Activated T-helper 1 cell treated with Interleukin-2 at 50 U/mL for 16 hours (primary cell): ENCODE results near the gene CBLN3.
"Not testable (repeated sequence)": the region's sequence is repeated elsewhere in the genome, so short reads cannot be mapped to it uniquely, and the experiment has no call there.

Experiments used
- DNase-seq: peaks from one replicate; pipeline ENCODE4 v3.0.0-alpha.2; 2020; ENCODE audit warnings: low read depth

Gene CBLN3

GRCh38 chr14:24429395-24430142, at the start of gene CBLN3, which contains the start of gene KHNYN:
Gene CBLN3, minus strand, starts transcription at chr14:24429668. Its CDS starts 614 bp downstream, at chr14:24429054.
Gene KHNYN, plus strand, starts transcription at chr14:24429954. Its CDS starts 777 bp downstream, at chr14:24430731.
- peak; percentile 83 for DNase-seq

GRCh38 chr14:24475261-24475660, 45.8 kb upstream of the CBLN3 start:
- DNase-seq: no peak

- no peak for DNase-seq
Observed at GRCh38 chr14:24473211-24473610, 43.7 kb upstream of the CBLN3 start.

GRCh38 chr14:24470450-24470849, 41.0 kb upstream of the CBLN3 start:
- not testable (repeated sequence) for DNase-seq

DNA sequence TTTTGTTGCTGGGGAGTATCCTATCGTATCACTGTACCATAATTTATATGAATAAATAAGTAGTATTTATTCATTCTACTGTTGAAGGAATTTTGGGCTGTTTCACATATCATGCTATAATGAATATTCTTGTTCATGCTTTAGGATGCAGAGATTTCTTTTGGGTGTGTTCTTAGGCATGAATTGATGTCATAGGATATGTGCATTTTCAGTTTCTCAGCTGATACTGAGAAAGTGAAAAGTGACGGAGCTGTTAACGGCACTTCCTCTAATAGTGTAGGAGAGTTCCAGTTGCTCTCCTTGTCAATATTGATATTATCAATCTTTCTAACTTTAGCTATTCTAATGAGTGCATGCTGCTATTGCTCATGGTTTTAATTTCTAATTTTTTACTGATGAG, 36.3 kb upstream of the CBLN3 start:
- DNase-seq: no peak

DNA sequence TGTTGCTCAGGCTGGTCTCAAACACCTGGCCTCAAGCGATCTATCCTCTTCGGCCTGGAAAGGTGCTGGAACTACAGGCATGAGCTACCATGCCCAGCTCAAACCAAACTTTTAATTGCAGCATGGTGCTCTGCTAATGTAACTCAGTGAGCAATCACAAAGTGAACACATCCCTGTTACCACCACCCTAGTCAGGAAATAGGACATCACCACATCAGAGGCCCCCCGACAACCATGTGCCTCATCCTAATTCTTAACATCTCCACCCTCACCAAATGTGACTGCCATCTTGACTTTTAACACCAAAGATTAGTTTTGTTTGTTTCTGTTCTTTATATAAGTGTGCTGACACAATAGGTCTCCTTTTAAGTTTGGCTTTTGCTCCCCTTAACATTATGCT, 35.9 kb upstream of the CBLN3 start:
- DNase-seq: no peak

DNA sequence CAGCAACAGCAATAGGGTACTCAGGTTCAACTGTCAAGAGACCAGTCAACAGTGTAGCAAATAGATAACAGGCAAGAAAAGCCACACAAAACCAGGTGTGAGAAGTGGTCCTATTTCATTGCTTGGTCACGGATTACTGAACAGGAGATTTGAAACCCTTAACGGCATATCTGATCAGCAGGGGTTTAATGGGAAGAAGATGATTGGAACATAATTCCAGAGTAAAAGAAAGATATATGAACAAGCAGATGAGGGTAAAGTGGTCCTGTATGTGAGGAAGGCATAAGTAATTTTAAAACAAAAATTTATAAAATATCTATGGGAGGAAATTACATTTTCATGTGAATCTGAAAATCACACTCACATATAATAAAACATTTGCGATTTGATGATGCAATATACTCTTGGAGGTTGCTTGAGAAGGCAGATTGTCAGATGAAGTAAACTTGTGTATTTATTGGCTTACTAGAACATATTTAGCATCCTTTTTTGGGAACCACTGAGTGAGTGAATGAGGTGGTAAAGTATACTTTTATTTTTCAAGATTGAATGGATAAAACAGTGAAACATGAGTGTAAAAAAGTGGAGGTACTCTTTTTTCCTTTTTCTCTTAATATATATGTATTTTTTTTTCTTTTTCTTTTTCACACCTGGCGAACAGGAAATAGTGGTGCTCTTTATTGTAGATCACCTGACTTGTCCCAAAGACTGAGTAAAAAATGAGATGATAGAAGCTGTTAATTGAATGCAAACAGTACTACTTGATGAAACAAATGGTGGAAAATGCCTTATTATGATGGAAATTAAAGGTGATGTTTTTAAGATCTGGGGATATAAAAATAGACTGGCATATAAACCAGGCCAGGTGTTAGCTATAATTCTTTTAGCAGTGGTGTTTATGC, 34.7 kb upstream of the CBLN3 start:
- no peak for DNase-seq

DNA sequence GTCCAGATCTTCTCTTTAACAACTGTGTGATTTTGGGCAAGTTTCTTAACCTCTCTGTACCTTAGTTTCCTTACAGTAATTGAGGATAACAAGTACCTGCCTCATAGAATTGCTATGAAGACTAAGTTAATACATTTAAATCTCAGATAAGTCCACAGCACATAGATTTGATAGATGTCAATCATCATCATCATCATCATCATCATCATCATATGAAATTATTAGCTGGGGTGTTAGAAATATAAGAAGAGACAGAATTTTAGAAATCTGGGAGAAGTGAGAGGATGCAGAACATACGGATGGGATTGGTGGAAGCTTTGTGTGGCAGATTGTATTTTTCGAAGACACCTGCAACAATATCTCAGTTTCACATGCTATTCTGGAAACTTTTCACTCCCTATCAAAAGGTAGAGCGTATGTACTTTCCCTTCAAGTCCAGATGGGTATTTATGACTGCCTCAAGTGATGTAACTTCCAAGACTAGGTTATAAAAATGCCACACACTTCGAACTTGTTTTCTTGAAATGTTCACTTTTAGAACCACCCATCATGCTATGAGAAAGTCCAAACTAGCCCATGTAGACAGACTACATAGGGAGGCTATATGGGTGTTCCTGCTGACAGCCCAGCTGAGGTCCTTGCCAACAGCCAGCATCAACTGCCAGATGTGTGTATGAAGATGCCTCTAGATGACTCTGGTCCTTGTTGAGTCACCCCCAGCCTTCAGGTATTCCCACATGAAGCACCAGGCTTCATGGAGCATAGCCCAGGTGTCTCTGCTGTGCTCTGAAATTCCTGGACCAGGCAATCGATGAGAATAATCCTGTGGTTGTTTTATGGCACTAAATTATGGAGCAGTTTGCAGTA, 33.8 kb upstream of the CBLN3 start:
- no peak for DNase-seq

DNA sequence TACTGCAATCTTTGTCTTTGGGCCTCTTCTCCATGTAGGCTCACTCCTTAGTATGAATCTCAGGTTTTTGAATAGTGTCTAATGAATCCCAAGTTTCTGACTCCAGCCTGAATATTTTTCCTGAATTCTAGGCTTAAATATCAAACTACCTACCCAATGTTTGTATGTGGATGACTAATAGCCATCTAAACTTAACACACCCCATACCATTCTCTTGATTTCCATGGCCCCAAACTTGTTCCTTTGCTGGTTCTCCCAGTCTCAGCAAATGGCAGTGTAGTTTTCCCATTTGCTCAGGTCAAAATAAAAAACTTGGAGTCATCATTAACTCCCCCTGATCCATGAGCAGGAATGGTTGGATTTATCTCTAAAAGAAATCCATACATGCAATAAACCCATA, 31.9 kb upstream of the CBLN3 start:
- no peak for DNase-seq

DNA sequence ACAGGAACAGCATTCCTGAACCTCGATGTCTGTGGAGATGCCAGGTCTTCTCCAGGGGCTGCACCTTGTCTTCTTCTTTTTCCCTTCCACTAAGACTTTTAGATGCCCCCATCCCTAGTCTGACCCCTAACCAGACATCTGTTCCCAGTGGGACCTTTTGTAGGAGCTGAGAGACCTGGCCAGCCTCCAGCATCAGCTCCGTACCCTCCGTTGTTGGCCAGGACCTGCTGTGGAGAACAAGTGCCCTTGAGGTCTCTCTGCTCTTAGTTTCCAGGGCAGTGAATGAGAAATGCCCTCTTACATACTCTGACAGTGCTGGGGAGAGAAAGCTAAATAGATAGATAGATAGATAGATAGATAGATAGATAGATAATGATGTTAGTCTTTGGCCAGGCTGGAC, 29.9 kb upstream of the CBLN3 start:
- DNase-seq: no peak

GRCh38 chr14:24458736-24459135, 29.3 kb upstream of the CBLN3 start:
- no peak for DNase-seq

DNA sequence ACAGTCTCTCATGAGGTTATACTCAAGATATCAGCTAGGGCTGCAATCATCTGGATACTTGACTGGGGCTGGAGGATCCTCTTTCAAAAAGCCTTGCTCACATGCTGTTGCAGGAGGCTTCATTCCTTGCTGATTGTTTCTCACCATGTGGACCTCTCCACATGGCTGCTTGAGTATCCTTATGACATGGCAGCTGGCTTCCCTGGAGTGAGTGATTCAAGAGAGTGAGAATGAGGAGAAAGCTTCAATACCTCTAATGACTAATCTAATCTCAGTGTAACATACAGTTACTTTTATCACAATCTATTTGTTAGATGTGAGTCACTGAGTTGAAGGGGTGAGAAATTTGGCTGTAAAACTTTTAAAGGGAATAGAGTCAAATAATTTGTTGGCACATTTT, 27.5 kb upstream of the CBLN3 start:
- no peak for DNase-seq

GRCh38 chr14:24450828-24451227, 21.4 kb upstream of the CBLN3 start:
- DNase-seq: not testable (repeated sequence)

GRCh38 chr14:24443053-24443665, 13.7 kb upstream of the CBLN3 start:
- no peak for DNase-seq

DNA sequence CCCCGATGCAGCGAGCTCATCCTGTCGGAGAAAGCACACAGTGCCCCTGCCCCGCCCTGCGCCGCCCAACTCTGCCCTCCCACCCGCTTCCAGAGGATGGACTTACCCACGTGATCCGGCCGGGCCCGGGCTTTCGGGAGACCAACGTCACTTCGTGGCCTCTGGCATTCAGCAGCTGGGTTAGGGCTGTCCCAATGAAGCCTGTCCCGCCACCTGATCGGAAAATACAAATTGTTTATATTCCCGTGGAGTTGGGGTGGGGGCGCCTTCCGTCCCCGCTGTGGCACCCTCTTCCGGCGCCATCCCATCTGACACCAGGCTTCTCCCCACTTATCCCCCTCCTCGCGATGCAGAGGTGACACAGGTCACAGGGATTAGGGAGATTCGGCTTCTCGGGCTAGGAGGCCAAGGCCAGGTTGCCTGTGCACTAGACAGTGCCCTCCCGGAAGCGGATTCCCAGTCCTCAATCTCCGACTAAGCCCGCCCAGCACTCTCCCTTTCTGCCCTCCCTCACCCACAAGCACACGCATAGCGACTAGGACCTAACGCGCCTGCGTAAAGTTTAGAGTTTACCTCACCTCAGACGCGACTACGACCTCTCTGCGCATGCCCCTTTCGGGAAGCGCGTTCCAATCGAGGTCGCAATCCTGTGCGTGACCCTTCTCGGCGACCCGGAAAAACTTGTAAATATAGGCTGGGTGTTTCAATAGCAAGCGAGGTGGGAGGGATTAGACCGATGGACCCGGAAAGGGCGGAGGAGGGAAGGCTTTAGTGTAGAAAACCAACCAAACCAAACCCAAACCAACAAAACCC, 13.0 kb upstream of the CBLN3 start, which contains the start of gene SDR39U1:
Gene SDR39U1, minus strand, starts transcription at position 537 of the 813 bp plus-strand sequence. Its CDS starts 7 bp downstream, at position 530.
- DNase-seq: peak; percentile 94

DNA sequence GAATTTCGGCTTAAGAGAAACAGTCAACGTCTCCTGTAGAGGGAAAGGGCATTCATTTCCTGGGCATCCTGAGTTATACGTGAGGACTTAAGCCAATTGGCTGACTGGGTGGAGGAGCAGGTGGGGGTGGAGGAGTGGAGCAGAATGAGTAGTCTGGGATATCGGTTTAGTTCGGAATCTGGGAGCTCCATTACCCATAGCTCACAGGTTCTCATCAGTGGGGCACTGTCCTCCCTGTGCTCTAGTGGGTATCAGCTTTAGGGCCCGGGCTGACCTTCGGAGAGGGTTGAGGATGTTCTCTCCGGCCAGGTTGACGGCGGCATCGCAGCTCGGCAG, 12.4 kb upstream of the CBLN3 start:
- DNase-seq: no peak

- DNase-seq: no peak
Observed at GRCh38 chr14:24441485-24441884, 12.0 kb upstream of the CBLN3 start.

DNA sequence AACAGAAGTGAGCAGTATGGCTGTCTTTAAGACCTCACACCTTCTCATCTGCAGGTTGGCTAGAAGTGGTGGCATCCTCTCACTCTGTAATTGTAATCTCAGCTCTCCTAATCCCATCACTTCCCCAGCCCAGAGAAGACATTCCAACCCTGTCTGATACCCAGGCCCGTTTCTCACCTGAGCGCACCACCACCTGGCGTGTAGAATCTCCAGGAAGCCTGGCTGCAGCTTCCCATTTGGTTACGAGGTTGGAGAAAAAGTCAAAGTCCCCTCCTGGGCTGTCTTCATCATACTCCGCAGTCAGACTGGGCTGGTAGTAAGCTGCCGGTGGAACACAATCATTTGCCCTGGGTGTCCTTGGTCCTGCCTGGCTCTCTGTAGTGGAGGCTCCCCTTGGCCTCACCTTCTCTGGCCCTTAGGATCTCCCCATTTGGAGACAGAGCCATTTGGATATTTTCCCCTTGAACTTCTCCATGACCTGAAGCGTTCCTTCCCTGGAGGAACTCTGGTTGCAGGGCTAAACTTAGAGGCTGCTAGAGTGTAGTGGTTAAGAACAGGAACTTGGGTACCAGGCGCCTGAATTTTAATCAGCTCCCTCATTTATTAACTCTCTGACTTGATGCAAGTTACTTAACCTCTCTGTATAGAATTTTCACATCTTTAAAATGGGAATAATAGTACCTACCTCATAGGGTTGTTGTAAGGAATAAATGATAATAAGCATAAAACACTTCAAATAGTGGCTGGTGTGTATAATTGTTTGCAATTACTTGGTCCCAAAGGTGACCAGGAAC, 11.3 kb upstream of the CBLN3 start:
- no peak for DNase-seq

DNA sequence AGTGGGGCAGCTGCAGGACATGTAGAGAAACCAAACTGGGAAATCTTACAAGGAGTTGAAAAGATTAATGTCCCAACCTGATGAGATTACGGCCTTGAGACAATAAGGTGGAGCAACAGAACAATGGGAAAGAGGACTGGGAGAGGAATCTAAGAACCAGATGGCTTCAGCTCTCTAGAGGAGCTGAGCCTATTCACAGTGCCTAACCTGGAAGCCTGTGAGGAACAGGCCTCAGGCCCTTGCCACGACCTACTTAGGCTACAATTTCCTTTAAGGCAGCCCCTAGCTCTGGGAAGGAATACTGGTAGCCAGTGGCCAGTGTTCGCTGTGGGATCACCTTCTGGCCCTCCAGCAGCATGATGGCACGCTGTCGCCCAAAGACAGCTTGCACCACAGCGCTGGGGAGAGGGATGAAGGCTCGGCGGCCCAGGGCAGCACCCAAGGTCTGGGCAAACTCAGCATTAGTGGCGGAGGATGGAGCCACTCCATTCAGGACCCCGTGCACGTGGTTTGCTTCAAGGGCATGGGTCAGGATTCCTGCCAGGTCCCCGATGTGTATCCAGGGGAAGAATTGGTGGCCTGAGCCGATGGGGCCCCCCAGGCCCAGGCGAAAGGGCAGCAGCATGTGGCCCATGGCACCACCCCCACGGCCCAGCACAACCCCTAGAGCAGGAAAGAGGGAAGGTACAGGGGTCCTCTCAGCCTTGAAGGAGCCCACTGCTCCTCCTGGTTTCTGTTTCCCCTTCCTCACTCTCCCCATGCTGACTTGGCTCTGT, 10.6 kb upstream of the CBLN3 start:
- DNase-seq: no peak
